Muscle layer of duodenum (tissue), 2 donors: Measurements from ENCODE around the gene ANKRD23.
"Not testable (repeated sequence)": the region's sequence is repeated elsewhere in the genome, so short reads cannot be mapped to it uniquely, and the experiment has no call there.

Source experiments
- H3K27ac ChIP-seq: one replicate; pipeline ENCODE4 v1.7.0; 2013; ENCODE audit warnings: mild to moderate bottlenecking, low read length
- H3K27me3 ChIP-seq: one replicate; pipeline ENCODE4 v1.7.0; 2013; ENCODE audit warnings: low read depth, mild to moderate bottlenecking, control low read depth, low read length
- H3K36me3 ChIP-seq, 2 donors: one replicate each; pipeline ENCODE4 v1.7.0; 2013; ENCODE audit warnings: low read length in 2 of 2, control low read depth in 1 of 2, mild to moderate bottlenecking in 1 of 2; ENCODE audit not compliant: insufficient read depth in 2 of 2, control insufficient read depth in 1 of 2
- H3K4me1 ChIP-seq, 2 donors: one replicate each; pipeline ENCODE4 v1.7.0; 2013; ENCODE audit warnings: low read length in 2 of 2, mild to moderate bottlenecking in 2 of 2, control low read depth in 1 of 2, moderate library complexity in 1 of 2; ENCODE audit not compliant: insufficient read depth in 2 of 2, control insufficient read depth in 1 of 2
- H3K4me3 ChIP-seq, 2 donors: one replicate each; pipeline ENCODE4 v1.7.0; 2013; ENCODE audit warnings: low read length in 2 of 2, low read depth in 1 of 2, mild to moderate bottlenecking in 1 of 2
- H3K9me3 ChIP-seq, 2 donors: one replicate each; pipeline ENCODE4 v1.7.0; 2013; ENCODE audit warnings: low read length in 2 of 2, control low read depth in 1 of 2, mild to moderate bottlenecking in 1 of 2; ENCODE audit not compliant: control insufficient read depth in 1 of 2
- donor health status: healthy.

The ANKRD23 gene

DNA sequence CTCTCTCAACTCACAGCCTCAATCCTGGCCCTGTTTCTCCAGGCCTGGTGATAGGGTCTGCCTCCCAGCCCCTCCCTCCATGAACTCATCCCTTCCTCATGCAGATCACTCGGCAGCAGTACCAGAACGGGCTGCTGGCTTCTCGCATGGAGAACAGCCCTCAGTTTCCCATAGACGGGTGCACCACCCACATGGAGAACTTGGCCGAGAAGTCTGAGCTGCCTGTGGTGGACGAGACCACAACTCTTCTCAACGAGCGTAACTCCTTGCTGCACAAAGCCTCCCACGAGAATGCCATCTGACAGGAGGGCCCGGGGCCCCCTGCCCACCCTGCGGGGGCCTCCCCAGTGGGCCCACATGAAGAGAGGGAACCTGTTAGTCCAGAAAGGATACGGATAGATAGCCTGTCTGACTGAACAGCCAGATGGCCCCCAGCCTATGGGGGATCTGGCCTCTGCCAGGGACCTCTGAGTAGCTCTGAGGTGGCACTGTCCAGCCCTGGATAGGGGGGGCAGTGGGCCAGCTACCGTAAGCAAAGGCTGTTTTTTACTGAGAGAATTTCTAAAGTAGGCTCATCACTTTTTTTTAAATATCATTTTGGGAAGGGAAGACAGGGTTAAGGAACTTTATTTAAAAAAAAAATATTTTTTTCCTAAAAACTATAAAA, 34.5 kb downstream of the ANKRD23 start:
- H3K27ac ChIP-seq, result no peak overlapping the region
- no peak overlapping the region for H3K4me3 ChIP-seq
- H3K4me1 ChIP-seq, result peaks cover 3 to 10% of the 10 kb centered on the region in 2 donors
- no peaks in the 10 kb centered on the region for H3K27me3 ChIP-seq
- H3K9me3 ChIP-seq, result no peaks in the 10 kb centered on the region
- peaks cover 5 to 24% of the 10 kb centered on the region in 2 donors for H3K36me3 ChIP-seq

DNA sequence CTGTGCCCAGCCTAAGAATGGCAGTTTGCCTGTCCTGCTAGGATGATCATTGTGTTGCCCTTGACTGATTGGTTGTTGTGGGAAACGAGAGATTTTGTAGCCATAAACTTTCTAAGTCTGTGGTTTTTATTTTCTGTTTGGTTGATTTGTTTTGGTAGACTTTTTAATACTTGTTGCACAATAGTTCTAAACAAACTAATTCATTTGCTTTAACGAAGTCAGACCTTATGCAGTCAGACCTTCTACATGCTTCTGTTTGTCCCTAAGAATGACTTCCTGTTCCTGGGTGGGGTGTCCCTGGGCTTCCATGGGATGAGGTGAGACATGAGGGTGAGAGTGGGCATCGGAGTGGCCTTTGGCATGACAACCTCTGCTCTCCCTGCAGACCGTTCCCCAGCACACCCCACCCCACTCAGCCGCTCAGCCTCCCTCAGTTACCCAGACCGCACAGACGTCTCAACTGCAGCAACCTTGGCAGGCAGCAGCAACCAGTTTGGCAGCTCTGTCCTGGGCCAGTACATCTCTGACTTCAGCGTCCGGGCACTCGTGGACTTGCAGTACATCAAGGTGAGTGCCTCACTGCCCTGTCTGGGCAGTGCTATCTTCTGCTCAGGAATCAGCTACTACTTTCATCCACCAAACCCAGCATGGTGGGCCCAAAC, 35.5 kb downstream of the ANKRD23 start:
- Histone ChIP-seq H3K4me3 (no peak overlapping the region), H3K9me3 (no peaks in the 10 kb centered on the region), H3K27me3 (no peaks in the 10 kb centered on the region), H3K36me3 (peaks cover 5 to 24% of the 10 kb centered on the region in 2 donors), H3K27ac (no peak overlapping the region), H3K4me1 (peaks cover 3 to 10% of the 10 kb centered on the region in 2 donors)

DNA sequence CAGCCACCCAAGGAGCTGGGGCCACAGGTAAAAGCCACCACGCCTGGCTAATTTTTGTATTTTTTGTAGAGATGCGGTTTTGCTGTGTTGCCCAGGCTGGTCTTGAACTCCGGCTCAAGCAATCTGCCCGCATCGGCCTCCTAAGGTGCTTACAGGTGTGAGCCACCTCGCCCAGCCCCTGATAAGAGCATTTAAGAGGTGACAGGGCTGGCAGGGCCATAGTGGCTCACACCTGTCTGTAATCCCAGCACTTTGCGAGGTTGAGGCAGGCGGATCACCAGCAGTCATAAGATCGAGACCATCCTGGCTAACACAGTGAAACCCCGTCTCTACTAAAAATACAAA, 36.7 kb downstream of the ANKRD23 start:
- Histone ChIP-seq H3K4me1 (peaks cover 0 to 3% of the 10 kb centered on the region in 2 donors), H3K27ac (no peak overlapping the region)

DNA sequence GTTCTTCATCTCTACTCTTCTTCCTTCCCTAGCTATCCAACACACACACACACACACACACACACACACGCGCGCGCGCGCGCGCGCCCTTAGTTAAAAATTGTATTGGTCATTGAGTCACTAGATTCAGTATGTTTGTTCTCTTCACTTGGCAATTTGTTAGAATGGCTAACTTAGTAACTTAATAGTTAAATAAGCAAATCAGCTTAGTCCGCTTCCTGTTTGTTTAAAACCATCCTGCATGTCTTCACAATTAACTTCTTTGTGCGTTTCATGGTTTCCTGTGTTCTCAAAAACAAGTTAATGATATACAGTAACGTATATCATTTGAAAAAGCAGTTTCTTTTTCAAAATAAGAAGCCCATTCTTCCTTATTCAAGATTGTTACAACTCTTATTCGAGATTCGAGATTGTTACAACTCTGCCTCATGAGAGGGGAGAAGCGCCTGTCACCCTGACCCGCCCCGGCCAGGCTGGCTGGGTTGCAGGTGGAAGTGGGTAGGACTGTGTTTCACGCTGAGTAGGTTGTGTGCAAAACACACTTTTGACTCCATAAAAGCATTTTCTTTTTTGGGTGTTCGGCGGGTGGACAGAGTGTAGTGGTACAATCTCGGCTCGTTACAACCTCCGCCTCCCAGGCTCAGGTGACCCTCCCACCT, 37.2 kb downstream of the ANKRD23 start:
- no peaks in the 10 kb centered on the region for H3K27me3 ChIP-seq
- no peak overlapping the region for H3K4me3 ChIP-seq
- H3K4me1 ChIP-seq, result no peaks in the 10 kb centered on the region

More for the DNA sequence above, 36.7 kb downstream of the ANKRD23 start:
- Histone ChIP-seq H3K27me3 (no peaks in the 10 kb centered on the region), H3K9me3 (no peaks in the 10 kb centered on the region), H3K4me3 (no peak overlapping the region), H3K36me3 (peaks cover 5 to 30% of the 10 kb centered on the region in 2 donors)

DNA sequence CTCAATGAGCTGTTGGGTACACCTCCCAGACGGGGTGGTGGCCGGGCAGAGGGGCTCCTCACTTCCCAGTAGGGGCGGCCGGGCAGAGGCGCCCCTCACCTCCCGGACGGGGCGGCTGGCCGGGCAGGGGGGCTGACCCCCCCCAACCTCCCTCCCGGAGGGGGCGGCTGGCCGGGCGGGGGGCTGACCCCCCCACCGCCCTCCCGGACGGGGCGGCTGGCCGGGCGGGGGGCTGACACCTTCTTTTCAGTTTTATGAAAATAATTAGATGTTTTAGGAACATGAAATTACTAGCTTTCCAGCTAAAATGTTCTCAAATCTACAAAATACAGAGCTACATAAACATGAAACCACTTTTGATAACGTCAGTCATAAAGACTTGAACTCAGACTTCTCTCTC, 37.9 kb downstream of the ANKRD23 start:
- not testable (repeated sequence) for H3K4me3 ChIP-seq, H3K9me3 ChIP-seq, H3K27me3 ChIP-seq, H3K27ac ChIP-seq, H3K4me1 ChIP-seq
- peaks cover 5 to 27% of the 10 kb centered on the region in 2 donors for H3K36me3 ChIP-seq

More for the DNA sequence above, 37.2 kb downstream of the ANKRD23 start:
- H3K36me3 ChIP-seq, result peaks cover 5 to 31% of the 10 kb centered on the region in 2 donors
- H3K27ac ChIP-seq, result no peak overlapping the region
- no peaks in the 10 kb centered on the region for H3K9me3 ChIP-seq

DNA sequence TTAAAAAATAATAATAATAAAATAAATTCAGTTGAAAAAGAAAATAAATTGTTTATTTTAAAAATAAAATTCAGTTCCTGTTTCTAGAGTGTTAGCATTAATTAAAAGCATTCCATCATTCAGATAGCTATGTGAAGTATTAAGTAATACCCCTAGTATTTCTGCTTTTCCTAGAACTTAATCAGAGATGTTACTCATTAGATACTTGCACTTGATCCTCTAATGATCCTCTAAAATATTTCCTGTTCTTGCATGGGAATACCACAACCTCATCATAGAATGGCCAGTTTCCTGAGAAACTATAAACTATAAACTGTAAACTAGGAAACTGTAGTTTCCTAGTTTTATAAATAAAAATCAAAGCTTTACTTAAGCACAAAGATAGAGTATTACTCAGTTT, 38.8 kb downstream of the ANKRD23 start:
- Histone ChIP-seq H3K4me3 (no peak overlapping the region), H3K9me3 (no peaks in the 10 kb centered on the region), H3K36me3 (peaks cover 5 to 22% of the 10 kb centered on the region in 2 donors), H3K27ac (no peak overlapping the region), H3K27me3 (no peaks in the 10 kb centered on the region), H3K4me1 (peaks cover 0 to 5% of the 10 kb centered on the region in 2 donors)

DNA sequence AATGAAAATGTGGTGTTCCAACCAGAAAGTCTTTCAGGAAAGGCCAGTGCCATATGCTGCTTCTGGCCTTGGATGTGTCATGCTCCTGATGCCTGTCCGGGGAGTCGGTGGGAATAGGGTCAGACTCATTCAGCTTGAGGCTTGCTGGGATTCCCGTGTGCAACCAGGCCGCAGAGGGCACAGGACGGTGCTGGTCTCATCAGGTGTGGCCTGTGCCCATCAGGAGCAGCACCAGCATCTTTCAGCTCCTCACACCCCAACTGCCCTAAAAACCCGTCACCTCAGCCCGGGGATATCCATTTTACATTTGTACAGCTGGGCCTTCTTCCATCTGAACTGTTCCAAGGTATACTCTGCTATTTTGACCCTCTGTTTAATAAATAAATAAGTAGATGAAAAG, 41.1 kb downstream of the ANKRD23 start:
- Histone ChIP-seq H3K4me1 (peaks cover 0 to 5% of the 10 kb centered on the region in 2 donors), H3K27ac (no peak overlapping the region), H3K36me3 (peaks cover 4 to 31% of the 10 kb centered on the region in 2 donors)

DNA sequence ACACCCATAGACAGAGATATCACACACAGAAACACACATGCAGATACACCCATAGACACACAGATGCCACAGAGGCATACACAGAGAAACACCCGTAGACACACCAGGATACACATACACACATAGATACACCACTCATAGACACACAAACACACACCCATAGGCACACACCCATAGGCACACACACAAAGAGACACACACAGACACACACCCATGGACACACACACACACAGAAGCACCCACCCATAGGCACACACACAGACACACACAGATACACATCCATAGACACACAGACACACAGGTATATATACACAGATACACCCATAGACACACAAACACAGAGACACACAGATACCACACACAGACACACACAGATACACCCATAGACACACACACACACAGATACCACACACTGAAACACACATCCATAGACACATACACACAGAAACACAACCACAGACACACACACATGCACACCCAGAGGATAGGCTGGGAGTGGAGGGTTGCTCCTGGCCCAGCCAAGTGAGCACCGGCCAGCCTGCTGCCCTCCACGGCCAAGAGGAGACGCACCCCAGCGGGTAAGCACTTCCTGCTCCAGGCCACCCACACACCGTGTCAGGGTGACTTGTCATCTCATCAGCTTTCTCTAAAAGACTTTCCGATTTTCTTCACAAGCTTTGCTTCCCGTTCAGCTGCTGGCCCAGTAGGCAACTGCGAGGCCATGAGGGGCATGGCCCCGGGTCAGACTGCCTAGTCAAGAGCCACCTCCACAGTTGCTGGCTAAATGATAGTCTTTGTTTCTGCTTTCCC, 41.8 kb downstream of the ANKRD23 start:
- Histone ChIP-seq H3K27ac (no peak overlapping the region), H3K4me3 (no peak overlapping the region), H3K36me3 (peaks cover 4 to 36% of the 10 kb centered on the region in 2 donors), H3K4me1 (peaks cover 0 to 5% of the 10 kb centered on the region in 2 donors), H3K27me3 (no peaks in the 10 kb centered on the region), H3K9me3 (no peaks in the 10 kb centered on the region)

More for the DNA sequence above, 41.1 kb downstream of the ANKRD23 start:
- no peak overlapping the region for H3K4me3 ChIP-seq
- H3K9me3 ChIP-seq, result no peaks in the 10 kb centered on the region
- no peaks in the 10 kb centered on the region for H3K27me3 ChIP-seq

DNA sequence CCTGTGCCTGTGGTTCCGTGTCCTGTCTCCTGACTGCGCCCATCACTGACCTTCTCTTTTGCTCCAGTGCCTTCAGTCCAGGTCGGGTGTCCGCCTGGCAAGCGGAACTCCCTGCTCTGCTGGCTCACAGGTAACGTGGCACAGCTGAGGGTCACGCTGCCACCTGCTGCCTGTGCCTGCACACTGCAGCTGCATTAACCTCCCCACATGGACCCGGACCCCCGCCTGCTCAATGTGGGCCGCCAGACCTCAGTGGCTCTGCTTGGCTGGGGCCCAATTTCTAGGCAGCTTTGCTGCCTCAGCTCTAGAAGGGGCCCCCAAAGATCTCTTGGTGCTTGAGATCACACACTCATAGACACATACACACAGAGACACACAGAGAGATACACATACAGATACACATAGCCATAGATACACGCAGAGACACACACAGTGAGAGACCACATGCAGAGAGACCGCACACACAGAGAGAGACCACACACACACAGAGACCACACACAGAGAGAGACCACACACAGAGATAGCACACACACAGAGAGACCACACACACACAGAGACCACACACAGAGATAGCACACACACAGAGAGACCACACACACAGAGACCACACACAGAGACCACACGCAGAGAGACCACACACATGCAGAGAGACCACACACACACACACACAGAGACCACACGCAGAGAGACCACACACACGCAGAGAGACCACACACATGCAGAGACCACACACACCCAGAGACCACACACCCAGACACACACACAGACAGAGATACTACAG, 42.6 kb downstream of the ANKRD23 start:
- Histone ChIP-seq H3K9me3 (no peaks in the 10 kb centered on the region), H3K27ac (no peak overlapping the region), H3K4me1 (peaks cover 0 to 5% of the 10 kb centered on the region in 2 donors), H3K27me3 (no peaks in the 10 kb centered on the region), H3K36me3 (peaks cover 4 to 36% of the 10 kb centered on the region in 2 donors), H3K4me3 (no peak overlapping the region)

DNA sequence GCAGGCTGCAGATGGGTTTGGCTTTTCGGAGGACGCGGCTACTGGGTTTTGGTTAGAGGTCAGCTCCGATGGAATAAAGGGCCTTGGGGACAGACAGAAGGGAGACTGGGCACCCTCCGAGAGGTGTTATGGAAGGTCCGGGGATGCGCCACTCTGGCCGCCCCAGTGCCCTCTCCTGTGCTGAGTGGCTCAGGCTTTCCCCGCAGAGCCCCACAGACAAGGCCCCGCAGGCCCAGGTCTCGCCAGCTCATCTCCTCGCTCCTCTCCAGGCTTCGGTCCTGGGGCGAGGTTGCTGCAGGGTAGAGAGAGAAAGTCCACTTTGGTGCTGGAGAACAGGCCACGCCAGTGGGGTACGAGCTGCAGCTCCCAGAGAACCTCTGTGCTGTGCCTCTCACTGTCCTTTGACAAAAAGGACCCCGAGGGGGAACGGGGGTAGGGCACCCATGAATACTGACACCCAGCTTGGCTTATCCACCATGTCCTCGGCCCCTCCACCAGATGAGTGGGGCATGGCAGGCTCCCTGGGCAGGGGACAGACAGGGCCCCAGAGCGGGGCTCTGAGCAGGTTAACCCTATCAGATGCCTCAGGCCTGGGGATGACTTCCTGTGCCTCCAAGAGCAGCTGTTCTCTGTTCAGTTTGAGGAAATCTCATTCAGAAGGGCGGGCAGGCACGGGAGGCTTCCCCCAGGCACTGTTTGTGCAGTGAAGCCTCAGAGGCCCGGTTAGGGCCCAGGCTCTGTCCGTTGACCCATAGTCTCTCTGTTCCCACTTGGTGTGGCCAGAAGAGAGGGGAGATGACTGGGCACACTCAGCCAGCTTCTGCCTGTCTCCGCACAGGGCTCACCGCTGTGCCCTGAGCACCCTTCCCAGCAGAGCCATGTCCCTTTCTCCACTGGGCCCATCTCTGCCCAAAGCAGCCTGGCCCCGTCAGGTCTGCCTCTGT, 43.5 kb downstream of the ANKRD23 start:
- Histone ChIP-seq H3K36me3 (peaks cover 4 to 36% of the 10 kb centered on the region in 2 donors), H3K9me3 (no peaks in the 10 kb centered on the region)

More for the DNA sequence above, 43.5 kb downstream of the ANKRD23 start:
- peaks cover 0 to 5% of the 10 kb centered on the region in 2 donors for H3K4me1 ChIP-seq
- H3K4me3 ChIP-seq, result no peak overlapping the region
- no peak overlapping the region for H3K27ac ChIP-seq
- H3K27me3 ChIP-seq, result no peaks in the 10 kb centered on the region
